Measurements from ENCODE around the gene LPP.

Gene LPP

DNA sequence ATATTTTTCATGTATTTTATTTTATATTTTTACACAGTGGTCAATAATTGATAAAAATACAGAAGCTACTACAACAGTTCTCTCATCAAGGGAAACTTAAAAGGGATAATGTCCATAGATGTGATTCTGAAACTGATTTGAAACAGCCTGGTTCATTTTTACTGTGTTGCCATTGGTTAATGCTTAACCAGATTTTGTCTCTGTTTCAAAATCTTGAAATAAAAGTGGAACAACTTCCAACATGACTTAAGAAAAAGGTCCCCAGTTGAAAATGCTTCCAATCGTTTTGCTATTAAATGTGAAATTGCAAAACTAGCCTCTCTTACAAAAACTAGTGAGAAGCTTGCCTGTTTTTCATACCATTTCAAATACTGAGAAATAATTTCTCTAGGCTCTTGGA, 240.7 kb downstream of the LPP start:
- DNase-seq (no peak), ATAC-seq (ENCODE audit: insufficient read depth, low read depth) (no peak)
- TF ChIP-seq, protein P1, sequence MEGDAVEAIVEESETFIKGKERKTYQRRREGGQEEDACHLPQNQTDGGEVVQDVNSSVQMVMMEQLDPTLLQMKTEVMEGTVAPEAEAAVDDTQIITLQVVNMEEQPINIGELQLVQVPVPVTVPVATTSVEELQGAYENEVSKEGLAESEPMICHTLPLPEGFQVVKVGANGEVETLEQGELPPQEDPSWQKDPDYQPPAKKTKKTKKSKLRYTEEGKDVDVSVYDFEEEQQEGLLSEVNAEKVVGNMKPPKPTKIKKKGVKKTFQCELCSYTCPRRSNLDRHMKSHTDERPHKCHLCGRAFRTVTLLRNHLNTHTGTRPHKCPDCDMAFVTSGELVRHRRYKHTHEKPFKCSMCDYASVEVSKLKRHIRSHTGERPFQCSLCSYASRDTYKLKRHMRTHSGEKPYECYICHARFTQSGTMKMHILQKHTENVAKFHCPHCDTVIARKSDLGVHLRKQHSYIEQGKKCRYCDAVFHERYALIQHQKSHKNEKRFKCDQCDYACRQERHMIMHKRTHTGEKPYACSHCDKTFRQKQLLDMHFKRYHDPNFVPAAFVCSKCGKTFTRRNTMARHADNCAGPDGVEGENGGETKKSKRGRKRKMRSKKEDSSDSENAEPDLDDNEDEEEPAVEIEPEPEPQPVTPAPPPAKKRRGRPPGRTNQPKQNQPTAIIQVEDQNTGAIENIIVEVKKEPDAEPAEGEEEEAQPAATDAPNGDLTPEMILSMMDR (IDR thresholded peaks at IDR 0.05; ENCODE audit: borderline replicate concordance, extremely low read depth, low read length, poor library complexity, severe bottlenecking) = no peak
- no peak for TF ChIP-seq EZH2 (IDR thresholded peaks at IDR 0.05; ENCODE audit: borderline replicate concordance, low read depth, low read length, severe bottlenecking)
- H3K27me3 ChIP-seq (ENCODE audit: insufficient read depth, low read length, poor library complexity) = no peaks in the 10 kb centered on the region
- H3K9me3 ChIP-seq (ENCODE audit: insufficient read depth, low read length, severe bottlenecking) = no peaks in the 10 kb centered on the region
- no peak overlapping the region for H3K4me3 ChIP-seq (ENCODE audit: low read depth in 1 of 2, low read length in 2 of 2)
- no peak overlapping the region for H3K27ac ChIP-seq (ENCODE audit: low read length)
- H4K20me1 ChIP-seq (ENCODE audit: insufficient read depth, low read length) = no peaks in the 10 kb centered on the region
- no peak overlapping the region for H2AFZ ChIP-seq (ENCODE audit: low read depth, low read length)
- no peaks in the 10 kb centered on the region for H3K36me3 ChIP-seq (ENCODE audit: insufficient read depth, low read length)
- H3K9ac ChIP-seq (ENCODE audit: low read depth, low read length) = no peak overlapping the region
- H3K4me2 ChIP-seq (ENCODE audit: insufficient read depth, low read length) = no peak overlapping the region
- no peaks in the 10 kb centered on the region for H3K4me1 ChIP-seq (ENCODE audit: insufficient read depth, low read length)
- no peaks in the 10 kb centered on the region for H3K79me2 ChIP-seq (ENCODE audit: insufficient read depth, low read length)

DNA sequence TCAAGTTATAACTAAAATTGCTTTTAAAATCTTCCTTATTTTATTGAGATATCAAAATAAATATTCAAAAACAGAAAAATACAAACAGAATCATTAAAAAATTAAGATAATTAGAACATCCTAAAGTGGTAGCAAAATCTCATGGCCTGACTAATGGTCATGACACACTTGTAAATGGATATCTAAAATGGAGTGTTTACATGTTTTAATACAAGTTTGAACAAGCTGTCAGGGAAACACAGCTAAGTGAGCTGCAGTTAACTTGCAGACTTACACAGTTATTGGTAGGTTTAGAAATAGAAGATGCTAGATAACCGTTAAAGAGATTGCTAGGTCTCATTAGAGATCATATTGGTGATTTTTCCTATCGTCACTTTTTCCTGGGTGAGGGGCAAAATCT, 242.3 kb downstream of the LPP start:
- Histone ChIP-seq H3K27ac (ENCODE audit: low read length) (no peak overlapping the region), H4K20me1 (ENCODE audit: insufficient read depth, low read length) (no peaks in the 10 kb centered on the region), H3K9me3 (ENCODE audit: insufficient read depth, low read length, severe bottlenecking) (no peaks in the 10 kb centered on the region), H3K4me2 (ENCODE audit: insufficient read depth, low read length) (no peak overlapping the region), H3K9ac (ENCODE audit: low read depth, low read length) (no peak overlapping the region), H3K4me1 (ENCODE audit: insufficient read depth, low read length) (no peaks in the 10 kb centered on the region), H3K4me3 (ENCODE audit: low read depth in 1 of 2, low read length in 2 of 2) (no peak overlapping the region), H3K79me2 (ENCODE audit: insufficient read depth, low read length) (no peaks in the 10 kb centered on the region), H3K36me3 (ENCODE audit: insufficient read depth, low read length) (no peaks in the 10 kb centered on the region), H2AFZ (ENCODE audit: low read depth, low read length) (no peak overlapping the region), H3K27me3 (ENCODE audit: insufficient read depth, low read length, poor library complexity) (no peaks in the 10 kb centered on the region)
- TF ChIP-seq EZH2 (IDR thresholded peaks at IDR 0.05; ENCODE audit: borderline replicate concordance, low read depth, low read length, severe bottlenecking) = no peak
- TF ChIP-seq, protein P1 (IDR thresholded peaks at IDR 0.05; ENCODE audit: borderline replicate concordance, extremely low read depth, low read length, poor library complexity, severe bottlenecking) = no peak
- no peak for DNase-seq
- ATAC-seq (ENCODE audit: insufficient read depth, low read depth) = no peak

DNA sequence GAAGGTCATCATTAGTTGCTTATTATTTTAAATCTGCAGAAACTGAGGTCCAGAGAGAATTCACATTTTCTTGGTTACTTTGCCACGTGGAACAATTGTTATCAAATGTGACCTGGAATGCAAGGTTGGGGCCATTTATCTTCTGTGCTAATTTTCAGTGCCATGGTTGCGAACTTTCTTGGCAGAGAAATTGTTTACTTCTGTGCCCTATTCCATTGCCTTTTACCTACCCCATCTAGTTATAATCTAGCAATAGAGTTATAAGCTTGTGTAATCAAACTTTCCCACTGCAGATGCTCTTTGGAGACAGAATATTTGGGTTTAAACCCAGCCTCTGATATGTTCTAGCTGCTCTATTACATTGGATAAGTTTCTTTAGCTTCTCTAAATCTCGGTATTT, 242.9 kb downstream of the LPP start:
- Histone ChIP-seq H3K27me3 (ENCODE audit: insufficient read depth, low read length, poor library complexity) (no peaks in the 10 kb centered on the region), H4K20me1 (ENCODE audit: insufficient read depth, low read length) (no peaks in the 10 kb centered on the region), H3K79me2 (ENCODE audit: insufficient read depth, low read length) (no peaks in the 10 kb centered on the region), H3K4me2 (ENCODE audit: insufficient read depth, low read length) (no peak overlapping the region), H3K36me3 (ENCODE audit: insufficient read depth, low read length) (no peaks in the 10 kb centered on the region), H3K9me3 (ENCODE audit: insufficient read depth, low read length, severe bottlenecking) (no peaks in the 10 kb centered on the region), H3K9ac (ENCODE audit: low read depth, low read length) (no peak overlapping the region), H3K4me3 (ENCODE audit: low read depth in 1 of 2, low read length in 2 of 2) (no peak overlapping the region), H3K4me1 (ENCODE audit: insufficient read depth, low read length) (no peaks in the 10 kb centered on the region), H3K27ac (ENCODE audit: low read length) (no peak overlapping the region), H2AFZ (ENCODE audit: low read depth, low read length) (no peak overlapping the region)
- TF ChIP-seq EZH2 (IDR thresholded peaks at IDR 0.05; ENCODE audit: borderline replicate concordance, low read depth, low read length, severe bottlenecking) = no peak
- TF ChIP-seq, protein P1 (IDR thresholded peaks at IDR 0.05; ENCODE audit: borderline replicate concordance, extremely low read depth, low read length, poor library complexity, severe bottlenecking) = no peak
- DNase-seq (no peak), ATAC-seq (ENCODE audit: insufficient read depth, low read depth) (no peak)

Measured in DND-41 (cell line).